ENCODE measurements around the gene LMBRD1. TPM values are rescaled to one million over a fixed set of nuclear protein-coding genes. Genes with fewer than 3 reads are reported as not detected.
A peak's percentile ranks its signal among the peaks of the same experiment; 100 is the strongest.

Gene LMBRD1
- total RNA-seq, 2 experiments from 2014 or later: 10.7 to 12.7 TPM

GRCh38 chr6:69729870-69730449, 66.8 kb downstream of the LMBRD1 start:
- H3K9me3 Mint-ChIP-seq: peaks cover 6% of the 10 kb centered on the region
- no peak overlapping the region for H3K27ac Mint-ChIP-seq
- H3K36me3 Mint-ChIP-seq (ENCODE audit: low read depth): peaks cover 20% of the 10 kb centered on the region
- no peak for DNase-seq
- CTCF ChIA-PET: interaction anchor here (0.7 to 1.0 kb wide), 5 partner anchors 17 to 987 kb away, joined by 3 to 4 read pairs (median 3); no protein-coding TSS in a partner anchor
- H3K27me3 Mint-ChIP-seq (ENCODE audit: low read depth): no peaks in the 10 kb centered on the region
- intact Hi-C loops (cut with micrococcal nuclease): loop anchor here (5.0 to 10.0 kb wide), 3 partner anchors 765 to 1093 kb away; partner anchors contain the start of gene ADGRB3
- H3K4me3 Mint-ChIP-seq: no peak overlapping the region
- peaks cover 3% of the 10 kb centered on the region for H3K4me1 Mint-ChIP-seq (ENCODE audit: low read depth)

- Mint-ChIP-seq H3K9me3 (peaks cover 10% of the 10 kb centered on the region), H3K4me3 (no peak overlapping the region), H3K36me3 (ENCODE audit: low read depth) (peaks cover 48% of the 10 kb centered on the region), H3K4me1 (ENCODE audit: low read depth) (peaks cover 11% of the 10 kb centered on the region), H3K27ac (no peak overlapping the region), H3K27me3 (ENCODE audit: low read depth) (no peaks in the 10 kb centered on the region)
- intact Hi-C loops (cut with micrococcal nuclease): no loop called here
- CTCF ChIA-PET: no interaction called here
- DNase-seq: no peak
Measured at GRCh38 chr6:69722683-69723082, 74.1 kb downstream of the LMBRD1 start.

GRCh38 chr6:69719602-69720193, 77.1 kb downstream of the LMBRD1 start:
- peaks cover 35% of the 10 kb centered on the region for H3K36me3 Mint-ChIP-seq (ENCODE audit: low read depth)
- intact Hi-C loops (cut with micrococcal nuclease): no loop called here
- CTCF ChIA-PET: no interaction called here
- no peak overlapping the region for H3K4me3 Mint-ChIP-seq
- peaks cover 8% of the 10 kb centered on the region for H3K4me1 Mint-ChIP-seq (ENCODE audit: low read depth)
- no peaks in the 10 kb centered on the region for H3K27me3 Mint-ChIP-seq (ENCODE audit: low read depth)
- H3K27ac Mint-ChIP-seq: no peak overlapping the region
- peak; percentile 18 for DNase-seq
- H3K9me3 Mint-ChIP-seq: peaks cover 4% of the 10 kb centered on the region

GRCh38 chr6:69706724-69707123, 90.1 kb downstream of the LMBRD1 start:
- no peak overlapping the region for H3K4me3 Mint-ChIP-seq
- intact Hi-C loops (cut with micrococcal nuclease): no loop called here
- peaks cover 3% of the 10 kb centered on the region for H3K4me1 Mint-ChIP-seq (ENCODE audit: low read depth)
- no peaks in the 10 kb centered on the region for H3K27me3 Mint-ChIP-seq (ENCODE audit: low read depth)
- CTCF ChIA-PET: no interaction called here
- H3K36me3 Mint-ChIP-seq (ENCODE audit: low read depth): peaks cover 15% of the 10 kb centered on the region
- no peak overlapping the region for H3K27ac Mint-ChIP-seq
- no peak for DNase-seq
- H3K9me3 Mint-ChIP-seq: no peaks in the 10 kb centered on the region

GRCh38 chr6:69705954-69706353, 90.9 kb downstream of the LMBRD1 start:
- intact Hi-C loops (cut with micrococcal nuclease): no loop called here
- DNase-seq: no peak
- Mint-ChIP-seq H3K36me3 (ENCODE audit: low read depth) (peaks cover 15% of the 10 kb centered on the region), H3K9me3 (no peaks in the 10 kb centered on the region), H3K4me1 (ENCODE audit: low read depth) (peaks cover 3% of the 10 kb centered on the region), H3K27ac (no peak overlapping the region), H3K4me3 (no peak overlapping the region), H3K27me3 (ENCODE audit: low read depth) (no peaks in the 10 kb centered on the region)
- CTCF ChIA-PET: no interaction called here

- no peak for DNase-seq
- intact Hi-C loops (cut with micrococcal nuclease): no loop called here
- Mint-ChIP-seq H3K9me3 (no peaks in the 10 kb centered on the region), H3K36me3 (ENCODE audit: low read depth) (peaks cover 13% of the 10 kb centered on the region), H3K27ac (no peak overlapping the region), H3K27me3 (ENCODE audit: low read depth) (no peaks in the 10 kb centered on the region), H3K4me3 (no peak overlapping the region), H3K4me1 (ENCODE audit: low read depth) (peaks cover 3% of the 10 kb centered on the region)
- CTCF ChIA-PET: no interaction called here
Measured at GRCh38 chr6:69704916-69705315, 91.9 kb downstream of the LMBRD1 start.

GRCh38 chr6:69699655-69700054, 97.2 kb downstream of the LMBRD1 start:
- Mint-ChIP-seq H3K36me3 (ENCODE audit: low read depth) (peaks cover 24% of the 10 kb centered on the region), H3K27me3 (ENCODE audit: low read depth) (no peaks in the 10 kb centered on the region), H3K27ac (no peak overlapping the region), H3K9me3 (no peaks in the 10 kb centered on the region), H3K4me1 (ENCODE audit: low read depth) (peaks cover 14% of the 10 kb centered on the region), H3K4me3 (no peak overlapping the region)
- no peak for DNase-seq
- intact Hi-C loops (cut with micrococcal nuclease): no loop called here
- CTCF ChIA-PET: interaction anchor here (0.6 to 0.8 kb wide), 2 partner anchors 30 to 409 kb away, joined by 3 to 4 read pairs; no protein-coding TSS in a partner anchor

GRCh38 chr6:69696273-69696672, 100.5 kb downstream of the LMBRD1 start:
- H3K36me3 Mint-ChIP-seq (ENCODE audit: low read depth): peaks cover 29% of the 10 kb centered on the region
- peaks cover 11% of the 10 kb centered on the region for H3K4me1 Mint-ChIP-seq (ENCODE audit: low read depth)
- DNase-seq: no peak
- intact Hi-C loops (cut with micrococcal nuclease): loop anchor here (1.0 kb wide), 1 partner anchor 8 kb away; no protein-coding TSS in a partner anchor
- no peaks in the 10 kb centered on the region for H3K27me3 Mint-ChIP-seq (ENCODE audit: low read depth)
- H3K9me3 Mint-ChIP-seq: no peaks in the 10 kb centered on the region
- CTCF ChIA-PET: interaction anchor here (0.7 to 0.8 kb wide), 2 partner anchors 34 to 49 kb away, joined by 3 read pairs; no protein-coding TSS in a partner anchor
- no peak overlapping the region for H3K4me3 Mint-ChIP-seq
- H3K27ac Mint-ChIP-seq: peak overlapping the region; percentile 21

- CTCF ChIA-PET: no interaction called here
- intact Hi-C loops (cut with micrococcal nuclease): no loop called here
- DNase-seq: no peak
- Mint-ChIP-seq H3K4me3 (no peak overlapping the region), H3K27ac (no peak overlapping the region), H3K9me3 (no peaks in the 10 kb centered on the region), H3K27me3 (ENCODE audit: low read depth) (no peaks in the 10 kb centered on the region), H3K36me3 (ENCODE audit: low read depth) (peaks cover 36% of the 10 kb centered on the region), H3K4me1 (ENCODE audit: low read depth) (peaks cover 13% of the 10 kb centered on the region)
Measured at GRCh38 chr6:69693762-69694161, 103.0 kb downstream of the LMBRD1 start.

- peaks cover 4% of the 10 kb centered on the region for H3K4me1 Mint-ChIP-seq (ENCODE audit: low read depth)
- no peaks in the 10 kb centered on the region for H3K27me3 Mint-ChIP-seq (ENCODE audit: low read depth)
- no peak for DNase-seq
- peaks cover 24% of the 10 kb centered on the region for H3K36me3 Mint-ChIP-seq (ENCODE audit: low read depth)
- H3K9me3 Mint-ChIP-seq: no peaks in the 10 kb centered on the region
- H3K4me3 Mint-ChIP-seq: no peak overlapping the region
- CTCF ChIA-PET: interaction anchor here (1.3 kb wide), 1 partner anchor 18 kb away, joined by 4 read pairs; no protein-coding TSS in a partner anchor
- intact Hi-C loops (cut with micrococcal nuclease): no loop called here
- H3K27ac Mint-ChIP-seq: no peak overlapping the region
Measured at GRCh38 chr6:69690986-69691385, 105.8 kb downstream of the LMBRD1 start.

GRCh38 chr6:69680302-69680701, 116.5 kb downstream of the LMBRD1 start:
- Mint-ChIP-seq H3K27me3 (ENCODE audit: low read depth) (no peaks in the 10 kb centered on the region), H3K27ac (no peak overlapping the region), H3K4me3 (no peak overlapping the region), H3K36me3 (ENCODE audit: low read depth) (peaks cover 14% of the 10 kb centered on the region), H3K4me1 (ENCODE audit: low read depth) (peaks cover 5% of the 10 kb centered on the region), H3K9me3 (no peaks in the 10 kb centered on the region)
- DNase-seq: no peak
- CTCF ChIA-PET: no interaction called here
- intact Hi-C loops (cut with micrococcal nuclease): no loop called here

- Mint-ChIP-seq H3K27ac (no peak overlapping the region), H3K27me3 (ENCODE audit: low read depth) (no peaks in the 10 kb centered on the region), H3K9me3 (no peaks in the 10 kb centered on the region), H3K36me3 (ENCODE audit: low read depth) (peaks cover 33% of the 10 kb centered on the region), H3K4me3 (no peak overlapping the region), H3K4me1 (ENCODE audit: low read depth) (no peaks in the 10 kb centered on the region)
- DNase-seq: no peak
- CTCF ChIA-PET: interaction anchor here (1.0 kb wide), 1 partner anchor 18 kb away, joined by 4 read pairs; no protein-coding TSS in a partner anchor
- intact Hi-C loops (cut with micrococcal nuclease): no loop called here
Measured at GRCh38 chr6:69673298-69673697, 123.5 kb downstream of the LMBRD1 start.

GRCh38 chr6:69668916-69669315, 127.9 kb downstream of the LMBRD1 start:
- peaks cover 17% of the 10 kb centered on the region for H3K36me3 Mint-ChIP-seq (ENCODE audit: low read depth)
- DNase-seq: no peak
- H3K4me3 Mint-ChIP-seq: no peak overlapping the region
- H3K27me3 Mint-ChIP-seq (ENCODE audit: low read depth): no peaks in the 10 kb centered on the region
- H3K27ac Mint-ChIP-seq: no peak overlapping the region
- intact Hi-C loops (cut with micrococcal nuclease): no loop called here
- peaks cover 1% of the 10 kb centered on the region for H3K4me1 Mint-ChIP-seq (ENCODE audit: low read depth)
- no peaks in the 10 kb centered on the region for H3K9me3 Mint-ChIP-seq
- CTCF ChIA-PET: no interaction called here
